ENCODE data around the gene SEC23A.

- no peak for TF ChIP-seq EZH2 (IDR thresholded peaks at IDR 0.05; ENCODE audit: insufficient read depth, poor library complexity, severe bottlenecking)
- no peak for TF ChIP-seq EZH2phosphoT487 (IDR thresholded peaks at IDR 0.05; ENCODE audit: insufficient read depth, low read depth)
Measured at GRCh38 chr14:39015360-39015961, 87.6 kb downstream of the SEC23A start.

Measured in GM23248 (cell line).